NCI-H1694 treated with DMSO at 0.1 percent for 48 hours (cell line): ENCODE measurements around the gene GDF2.

ENCODE experiments used
- DNase-seq: peaks from one replicate; lab custom pipeline; 2025; lab: John Stamatoyannopoulos, UW

Gene GDF2

GRCh38 chr10:47311932-47312662, 10.2 kb upstream of the GDF2 start:
- DNase-seq = peak; percentile 65

GRCh38 chr10:47312663-47312995, 9.6 kb upstream of the GDF2 start:
- no peak for DNase-seq

GRCh38 chr10:47314416-47314970, 7.8 kb upstream of the GDF2 start:
- DNase-seq = no peak

- DNase-seq = no peak
These were observed 6.8 kb upstream of the GDF2 start for GRCh38 chr10:47315421-47315820.

GRCh38 chr10:47316131-47316530, 6.1 kb upstream of the GDF2 start:
- no peak for DNase-seq

- DNase-seq = no peak
These were observed 5.0 kb upstream of the GDF2 start for GRCh38 chr10:47317251-47317650.

GRCh38 chr10:47318706-47319105, 3.5 kb upstream of the GDF2 start:
- DNase-seq = no peak

- no peak for DNase-seq
These were observed 2.5 kb upstream of the GDF2 start for GRCh38 chr10:47319784-47320183.

- no peak for DNase-seq
These were observed 1.4 kb upstream of the GDF2 start for GRCh38 chr10:47320812-47321211.

GRCh38 chr10:47321521-47322195, 596 bp upstream of the GDF2 start:
- DNase-seq = no peak

- no peak for DNase-seq
These were observed 833 bp downstream of the GDF2 start for GRCh38 chr10:47323087-47323486.

GRCh38 chr10:47323636-47324296, 1.5 kb downstream of the GDF2 start:
- no peak for DNase-seq

GRCh38 chr10:47325303-47326291, 3.3 kb downstream of the GDF2 start:
- DNase-seq = no peak

GRCh38 chr10:47326306-47326926, 4.2 kb downstream of the GDF2 start:
- DNase-seq = no peak

- DNase-seq = no peak
These were observed 4.7 kb downstream of the GDF2 start for GRCh38 chr10:47326927-47327330.

GRCh38 chr10:47329855-47330254, 7.6 kb downstream of the GDF2 start:
- no peak for DNase-seq

GRCh38 chr10:47330366-47330765, 8.1 kb downstream of the GDF2 start:
- no peak for DNase-seq

- no peak for DNase-seq
These were observed 8.6 kb downstream of the GDF2 start for GRCh38 chr10:47330804-47331203.

- DNase-seq = no peak
These were observed 9.2 kb downstream of the GDF2 start for GRCh38 chr10:47331491-47331890.

GRCh38 chr10:47331954-47332353, 9.7 kb downstream of the GDF2 start:
- DNase-seq = no peak

GRCh38 chr10:47332371-47332770, 10.1 kb downstream of the GDF2 start:
- no peak for DNase-seq
